ENCODE results near the gene BPTF. TPM values are rescaled to one million over a fixed set of nuclear protein-coding genes. Genes with fewer than 3 reads are reported as not detected.
A peak's percentile ranks its signal among the peaks of the same experiment; 100 is the strongest.
"Not testable (repeated sequence)": the region's sequence is repeated elsewhere in the genome, so short reads cannot be mapped to it uniquely, and the experiment has no call there.

BPTF gene
- total RNA-seq, 3 donors from 2014 or later: 80.6 to 115 (median 90.0) TPM

- ATAC-seq (peak; percentile 39), DNase-seq (no peak)
Observed at GRCh38 chr17:67818110-67819002, 6.9 kb upstream of the BPTF start.

GRCh38 chr17:67819722-67820121 lies 5.6 kb upstream of the BPTF start:
- Histone ChIP-seq H3K9me3 (no peaks in the 10 kb centered on the region), H3K4me3 (no peak overlapping the region), H3K36me3 (ENCODE audit: low read depth) (no peaks in the 10 kb centered on the region), H3K4me1 (ENCODE audit: low read depth) (peaks cover 3% of the 10 kb centered on the region)
- ATAC-seq (no peak), DNase-seq (no peak)
- TF ChIP-seq, protein P1, sequence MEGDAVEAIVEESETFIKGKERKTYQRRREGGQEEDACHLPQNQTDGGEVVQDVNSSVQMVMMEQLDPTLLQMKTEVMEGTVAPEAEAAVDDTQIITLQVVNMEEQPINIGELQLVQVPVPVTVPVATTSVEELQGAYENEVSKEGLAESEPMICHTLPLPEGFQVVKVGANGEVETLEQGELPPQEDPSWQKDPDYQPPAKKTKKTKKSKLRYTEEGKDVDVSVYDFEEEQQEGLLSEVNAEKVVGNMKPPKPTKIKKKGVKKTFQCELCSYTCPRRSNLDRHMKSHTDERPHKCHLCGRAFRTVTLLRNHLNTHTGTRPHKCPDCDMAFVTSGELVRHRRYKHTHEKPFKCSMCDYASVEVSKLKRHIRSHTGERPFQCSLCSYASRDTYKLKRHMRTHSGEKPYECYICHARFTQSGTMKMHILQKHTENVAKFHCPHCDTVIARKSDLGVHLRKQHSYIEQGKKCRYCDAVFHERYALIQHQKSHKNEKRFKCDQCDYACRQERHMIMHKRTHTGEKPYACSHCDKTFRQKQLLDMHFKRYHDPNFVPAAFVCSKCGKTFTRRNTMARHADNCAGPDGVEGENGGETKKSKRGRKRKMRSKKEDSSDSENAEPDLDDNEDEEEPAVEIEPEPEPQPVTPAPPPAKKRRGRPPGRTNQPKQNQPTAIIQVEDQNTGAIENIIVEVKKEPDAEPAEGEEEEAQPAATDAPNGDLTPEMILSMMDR (IDR thresholded peaks at IDR 0.05): no peak
- intact Hi-C loops (cut with DNase I, micrococcal nuclease): no loop called here

More at GRCh38 chr17:67818110-67819002, 6.9 kb upstream of the BPTF start:
- Histone ChIP-seq H3K36me3 (ENCODE audit: low read depth) (no peaks in the 10 kb centered on the region), H3K4me1 (ENCODE audit: low read depth) (no peaks in the 10 kb centered on the region), H3K4me3 (no peak overlapping the region), H3K9me3 (no peaks in the 10 kb centered on the region)
- intact Hi-C loops (cut with DNase I, micrococcal nuclease): no loop called here
- TF ChIP-seq, protein P1 (IDR thresholded peaks at IDR 0.05): no peak

DNA sequence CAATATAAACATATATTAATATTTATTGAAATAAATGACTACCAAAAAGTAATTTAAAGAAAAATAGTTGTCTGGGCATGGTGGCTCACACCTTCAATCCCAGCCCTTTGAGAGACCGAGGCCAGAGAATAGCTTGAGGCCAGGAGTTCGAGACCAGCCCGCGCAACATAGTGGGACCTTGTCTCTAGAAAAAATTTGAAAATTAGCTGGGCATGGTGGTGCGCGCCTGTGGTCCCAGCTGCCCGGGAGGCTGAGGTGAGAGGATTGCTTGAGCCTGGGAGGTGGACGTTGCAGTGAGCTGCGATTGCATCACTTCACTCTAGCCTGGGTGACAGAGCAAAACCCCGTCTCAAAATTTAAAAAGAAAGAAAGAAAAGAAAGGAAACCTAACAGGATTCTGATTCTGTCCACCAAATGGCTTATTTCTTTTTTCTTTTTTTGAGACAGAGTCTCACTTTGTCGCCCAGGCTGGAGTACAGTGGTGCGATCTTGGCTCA lies 3.4 kb upstream of the BPTF start:
- Histone ChIP-seq H3K9me3 (no peaks in the 10 kb centered on the region), H3K4me3 (no peak overlapping the region), H3K4me1 (ENCODE audit: low read depth) (peaks cover 3% of the 10 kb centered on the region), H3K36me3 (ENCODE audit: low read depth) (no peaks in the 10 kb centered on the region)
- TF ChIP-seq, protein P1 (IDR thresholded peaks at IDR 0.05): no peak
- DNase-seq (no peak), ATAC-seq (no peak)
- intact Hi-C loops (cut with DNase I, micrococcal nuclease): no loop called here

- DNase-seq: peak; percentile 52 to 73 (median 72)
- H3K9me3 ChIP-seq; H3K36me3 ChIP-seq (ENCODE audit: low read depth); intact Hi-C loops (cut with DNase I, micrococcal nuclease): not testable (repeated sequence)
- H3K4me3 ChIP-seq: peak overlapping the region; percentile 54
- peaks cover 26% of the 10 kb centered on the region for H3K4me1 ChIP-seq (ENCODE audit: low read depth)
- ATAC-seq: peak; percentile 43
Observed at GRCh38 chr17:67825627-67826601, 611 bp downstream of the BPTF start.

DNA sequence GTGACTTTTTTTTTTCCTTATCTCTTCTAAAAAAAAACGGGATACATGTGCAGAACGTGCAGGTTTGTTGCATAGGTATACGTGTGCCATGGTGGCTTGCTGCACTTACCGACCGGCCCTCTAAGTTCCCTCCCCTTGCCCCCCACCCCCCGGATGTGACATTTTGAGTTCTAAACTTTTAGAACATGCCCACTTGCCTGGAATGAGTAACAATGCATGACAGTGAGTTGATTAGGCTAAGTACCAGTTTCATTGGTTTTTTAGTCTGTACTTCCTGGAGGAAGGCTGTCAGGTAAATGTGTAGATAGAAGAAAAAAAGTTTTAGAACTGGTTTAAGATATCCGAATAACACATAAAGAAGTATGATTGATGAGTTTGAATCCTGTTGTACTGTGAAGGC lies 4.0 kb downstream of the BPTF start:
- Histone ChIP-seq H3K36me3 (ENCODE audit: low read depth) (no peaks in the 10 kb centered on the region), H3K4me1 (ENCODE audit: low read depth) (peaks cover 23% of the 10 kb centered on the region), H3K9me3 (no peaks in the 10 kb centered on the region), H3K4me3 (no peak overlapping the region)
- intact Hi-C loops (cut with DNase I, micrococcal nuclease): no loop called here
- TF ChIP-seq, protein P1 (IDR thresholded peaks at IDR 0.05): no peak
- DNase-seq (no peak), ATAC-seq (no peak)

Data from mucosa of descending colon (tissue), 3 donors.